Placental pericyte (primary cell): ENCODE data around the gene CGB1. TPM values are rescaled to one million over a fixed set of nuclear protein-coding genes. Genes with fewer than 3 reads are reported as not detected.

Experiments used
- small RNA-seq: library from RNA; depleted of rRNA; stranded (forward); fragments of <200 nt; gene quantifications from one replicate; pipeline ENCODE3, GENCODE V24; 2012; ENCODE audit warnings: low replicate concordance
- total RNA-seq: library from RNA; depleted of rRNA; stranded (reverse); fragments of >200 nt; gene quantifications from 2 replicates; pipeline ENCODE4 v1.2.3, GENCODE V29; 2012

CGB1 gene
- total RNA-seq = not detected in 2 replicates

DNA sequence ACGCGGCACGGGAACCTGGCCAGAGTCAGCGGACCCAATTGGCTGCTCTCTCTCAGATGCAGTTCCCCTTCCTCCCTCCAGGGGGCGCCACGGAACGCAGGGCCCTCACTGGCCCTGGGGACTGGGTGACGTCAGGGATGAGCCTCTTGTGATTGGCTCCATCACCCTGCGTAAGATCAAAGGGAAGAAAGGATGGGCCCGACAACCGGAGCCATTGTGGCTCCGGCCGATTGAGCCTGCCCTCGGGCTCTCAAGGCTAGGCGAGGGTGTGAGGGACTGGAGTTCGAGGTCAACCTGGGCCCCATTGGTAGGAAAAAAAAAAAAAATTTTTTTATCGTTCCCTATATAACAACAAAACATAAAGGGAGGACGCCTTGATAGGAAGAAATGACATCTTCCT is at the start of gene CGB1:
Gene CGB1, minus strand, starts transcription at position 81 of the 400 bp plus-strand sequence. CDS start 184 bp downstream, outside the sequence.

DNA sequence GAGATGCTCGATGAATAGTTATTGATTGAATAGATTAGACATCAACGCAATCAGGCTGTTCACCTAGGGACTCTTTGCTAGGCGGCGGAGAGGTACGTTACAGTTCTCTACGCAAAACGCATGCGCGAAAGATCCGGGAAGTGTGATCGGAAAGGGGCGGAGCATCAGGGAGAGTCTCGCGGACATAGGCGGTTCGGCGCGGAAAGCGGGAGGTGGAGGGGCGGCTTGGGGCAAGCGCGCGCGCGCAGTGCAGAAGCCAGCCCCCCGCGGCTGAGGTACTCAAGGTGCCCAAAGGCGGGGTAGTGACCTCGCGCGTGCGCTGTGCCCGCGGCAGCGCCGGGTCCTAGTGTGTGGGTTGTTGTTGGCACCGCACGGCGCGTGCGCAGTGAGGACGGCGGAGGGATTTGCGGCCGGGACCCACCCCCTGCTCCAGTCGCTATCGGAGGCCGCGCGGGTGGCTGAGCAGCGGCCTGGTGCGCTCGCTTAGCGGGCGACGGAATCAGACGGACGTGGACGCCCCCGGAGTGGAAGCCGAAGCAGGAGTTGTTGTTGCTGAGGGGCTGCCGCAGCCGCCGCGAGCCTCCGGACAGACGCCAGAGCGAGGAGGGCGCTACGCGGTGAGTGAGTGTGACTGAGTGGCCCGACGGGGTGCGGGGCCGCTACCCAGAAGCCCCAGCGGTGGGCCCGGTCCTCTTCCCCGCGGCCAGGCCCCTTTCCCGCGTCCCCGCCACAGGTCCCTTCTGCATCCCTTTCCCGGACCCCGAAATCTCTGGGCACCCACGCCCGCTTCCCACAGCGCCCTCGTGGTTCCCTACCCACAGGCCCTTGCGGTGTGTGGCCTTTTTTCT is 48.5 kb upstream of the CGB1 start, which contains the start of gene SNRNP70:
Gene SNRNP70, plus strand, starts transcription at position 432 of the 848 bp plus-strand sequence. CDS start 964 bp downstream, outside the sequence.

DNA sequence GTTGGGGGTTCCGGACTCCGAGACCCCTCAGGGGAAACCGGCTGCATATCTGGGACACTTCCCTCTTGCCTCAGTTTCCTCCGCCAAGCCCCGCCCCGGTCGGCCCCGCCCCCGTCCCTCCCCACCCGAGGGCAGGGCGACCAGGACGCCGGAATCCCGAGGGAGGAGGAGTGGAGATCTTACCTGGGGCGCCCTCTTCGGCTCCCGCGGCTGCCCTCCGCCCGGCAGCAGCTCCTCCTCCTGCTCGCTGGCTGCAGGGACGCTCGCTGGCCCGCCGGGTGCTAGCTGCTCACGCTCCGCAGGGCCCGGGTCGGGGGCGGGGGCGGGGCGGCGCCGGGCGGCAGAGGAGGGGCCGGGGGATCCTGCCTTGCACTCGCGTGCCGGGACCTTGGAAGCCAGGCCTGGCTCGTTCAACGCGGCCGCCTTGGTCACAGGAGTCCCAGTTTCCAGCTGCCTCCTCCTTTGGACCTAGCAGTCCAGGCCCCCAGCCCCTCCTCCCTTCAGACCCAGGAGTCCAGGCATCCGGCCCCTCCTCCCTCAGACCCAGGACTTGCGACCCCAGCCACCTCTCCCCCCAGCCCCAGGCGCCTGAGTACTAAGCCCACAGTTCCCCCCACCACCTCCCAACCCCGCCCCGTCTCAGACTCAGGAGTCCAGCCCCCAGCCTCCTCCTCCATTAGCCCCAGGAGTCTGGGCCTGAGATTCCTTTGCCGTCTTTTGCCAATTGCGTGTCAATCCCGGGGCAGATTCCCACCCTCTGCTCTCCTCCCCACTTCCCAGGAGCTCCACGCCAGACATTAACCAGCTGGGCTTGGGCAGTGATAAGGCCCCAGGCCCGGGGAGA is 28.3 kb upstream of the CGB1 start, which contains the start of gene NTF4:
Gene NTF4, minus strand, starts transcription at position 51 of the 844 bp plus-strand sequence. CDS start 2,821 bp downstream, outside the sequence.

GRCh38 chr19:49057636-49058234 is 21.0 kb upstream of the CGB1 start, which contains the start of gene CGB7:
CGB7 (minus strand) TSS chr19:49057749; CDS start chr19:49055375, 2,374 bp downstream.

GRCh38 chr19:49049011-49049410 is 12.3 kb upstream of the CGB1 start, which contains the start of gene CGB8:
CGB8 (minus strand) TSS chr19:49049111; CDS start chr19:49048739, 372 bp downstream.

DNA sequence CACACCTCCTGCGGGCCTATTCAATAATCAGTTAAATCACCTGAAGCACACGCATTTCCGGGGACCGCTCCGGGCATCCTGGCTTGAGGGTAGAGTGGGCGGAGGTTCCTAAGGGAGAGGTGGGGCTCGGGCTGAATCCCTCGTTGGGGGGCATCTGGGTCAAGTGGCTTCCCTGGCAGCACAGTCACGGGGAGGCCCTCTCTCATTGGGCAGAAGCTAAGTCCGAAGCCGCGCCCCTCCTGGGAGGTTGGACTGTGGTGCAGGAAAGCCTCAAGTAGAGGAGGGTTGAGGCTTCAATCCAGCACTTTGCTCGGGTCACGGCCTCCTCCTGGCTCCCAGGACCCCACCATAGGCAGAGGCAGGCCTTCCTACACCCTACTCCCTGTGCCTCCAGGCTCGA is 6.9 kb upstream of the CGB1 start, which contains the start of gene CGB5:
Gene CGB5, plus strand, starts transcription at position 301 of the 400 bp plus-strand sequence. CDS start 362 bp downstream, outside the sequence.

DNA sequence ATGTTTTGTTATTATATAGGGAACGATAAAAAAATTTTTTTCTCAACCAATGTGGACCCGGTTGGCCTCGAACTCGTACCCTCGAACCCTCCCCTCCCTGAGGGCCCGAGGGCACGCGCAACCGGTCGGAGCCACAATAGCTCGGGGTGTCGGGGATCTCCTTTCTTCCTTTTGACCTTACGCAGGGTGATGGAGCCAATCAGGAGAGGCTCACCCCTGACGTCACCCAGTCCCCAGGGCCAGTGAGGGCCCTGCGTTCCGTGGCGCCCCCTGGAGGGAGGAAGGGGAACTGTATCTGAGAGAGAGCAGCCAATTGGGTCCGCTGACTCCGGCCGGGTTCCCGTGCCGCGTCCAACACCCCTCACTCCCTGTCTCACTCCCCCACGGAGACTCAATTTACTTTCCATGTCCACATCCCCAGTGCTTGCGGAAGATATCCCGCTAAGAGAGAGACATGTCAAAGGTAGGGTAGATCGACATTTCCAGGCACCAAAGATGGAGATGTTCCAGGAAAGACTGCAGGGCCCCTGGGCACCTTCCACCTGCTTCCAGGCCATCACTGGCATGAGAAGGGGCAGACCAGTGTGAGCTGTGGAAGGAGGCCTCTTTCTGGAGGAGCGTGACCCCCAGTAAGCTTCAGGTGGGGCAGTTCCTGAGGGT is 4.9 kb downstream of the CGB1 start, which contains the start of gene CGB2:
Gene CGB2, plus strand, starts transcription at position 249 of the 660 bp plus-strand sequence. Its CDS starts 206 bp downstream, at position 455.

GRCh38 chr19:49024233-49024632 is 12.5 kb downstream of the CGB1 start, which contains the start of gene CGB3:
CGB3 (minus strand) TSS chr19:49024333; CDS start chr19:49023971, 362 bp downstream.

GRCh38 chr19:49017041-49017665 is 19.5 kb downstream of the CGB1 start, which contains the start of gene LHB:
LHB (minus strand) TSS chr19:49017091; CDS start chr19:49017081, 10 bp downstream.

DNA sequence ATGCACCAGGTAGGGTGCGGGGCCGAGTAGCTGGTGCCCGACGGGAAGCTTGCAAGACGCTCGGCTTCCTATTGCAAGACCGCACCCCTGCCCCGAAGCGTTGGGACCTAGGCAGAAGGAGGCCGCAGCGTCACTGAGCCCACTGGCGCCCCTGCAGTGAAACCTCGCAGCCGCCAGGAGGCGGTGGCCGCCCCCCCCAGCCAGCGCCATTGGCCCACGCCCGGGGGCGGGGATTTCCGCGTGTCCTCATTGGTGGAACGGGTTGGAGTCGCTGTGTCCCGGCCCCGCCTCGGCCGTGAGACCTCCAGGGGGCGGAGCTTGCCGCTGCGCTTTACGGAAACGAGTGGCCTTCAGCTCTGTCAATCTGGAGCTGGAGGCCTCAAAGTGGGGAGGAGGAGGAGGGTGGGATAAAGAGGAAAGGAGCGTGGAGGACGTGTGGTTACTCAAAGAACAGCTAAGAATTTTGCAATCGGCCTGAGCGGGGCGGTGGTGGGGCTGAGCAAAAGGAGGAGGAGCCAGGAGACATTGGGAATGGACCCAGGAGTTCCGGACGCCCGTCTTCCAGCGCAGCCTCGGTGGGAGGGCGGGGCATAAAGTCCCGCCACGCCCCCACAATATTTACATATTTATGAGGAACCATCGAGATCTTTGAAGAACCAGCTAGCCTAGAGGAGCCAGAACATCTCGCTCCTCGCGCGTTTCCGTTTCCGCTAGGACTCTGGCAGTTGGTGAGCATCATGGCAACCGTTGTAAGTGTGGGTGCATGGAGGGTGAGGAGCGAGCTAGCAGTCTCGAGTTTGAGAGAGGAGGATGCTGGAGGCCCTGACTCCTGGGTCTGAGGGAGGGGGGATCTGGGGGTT is 43.3 kb downstream of the CGB1 start, which contains the start of the genes GYS1 and RUVBL2:
Gene GYS1, minus strand, starts transcription at position 135 of the 860 bp plus-strand sequence. CDS start 197 bp downstream, outside the sequence.
Gene RUVBL2, plus strand, starts transcription at position 713 of the 860 bp plus-strand sequence. Its CDS starts 25 bp downstream, at position 738.

Small RNA genes lying within 50 kb of the gene (small RNA-seq; reads per million reads assigned to genes)
- gene MIR6798 = 0.20 reads per million
- gene RN7SL708P = not detected

Other genes with a start within 250 kb of the CGB1 start
- 25.4 and 44.1 TPM in 2 replicates for gene BCAT2, start 225.9 kb downstream of the CGB1 start, total RNA-seq
- 2.3 and 27.8 TPM in 2 replicates for gene HSD17B14, start 200.4 kb downstream of the CGB1 start, total RNA-seq
- gene PLEKHA4, start 168.3 kb downstream of the CGB1 start, total RNA-seq = 5.4 and 6.3 TPM in 2 replicates
- gene PPP1R15A, start 164.5 kb downstream of the CGB1 start, total RNA-seq = 66.1 and 221 TPM in 2 replicates
- under 0.01 and 0.22 TPM in 2 replicates for gene TULP2, start 138.2 kb downstream of the CGB1 start, total RNA-seq
- gene NUCB1, start 136.6 kb downstream of the CGB1 start, total RNA-seq = 129 and 755 TPM in 2 replicates
- gene DHDH, start 103.2 kb downstream of the CGB1 start, total RNA-seq = 0.44 TPM in 1 of 2 replicates, not detected in the other
- gene BAX, start 82.0 kb downstream of the CGB1 start, total RNA-seq = 89.9 and 103 TPM in 2 replicates
- 1,638 and 6,371 TPM in 2 replicates for gene FTL, start 71.6 kb downstream of the CGB1 start, total RNA-seq
- 29.8 and 59.4 TPM in 2 replicates for gene GYS1, start 43.6 kb downstream of the CGB1 start, total RNA-seq
- 164 and 281 TPM in 2 replicates for gene RUVBL2, start 43.0 kb downstream of the CGB1 start, total RNA-seq
- gene LHB, start 19.8 kb downstream of the CGB1 start, total RNA-seq = not detected in 2 replicates
- gene CGB3, start 12.6 kb downstream of the CGB1 start, total RNA-seq = not detected in 2 replicates
- gene CGB2, start 5.0 kb downstream of the CGB1 start, total RNA-seq = not detected in 2 replicates
- gene CGB5, start 7.0 kb upstream of the CGB1 start, total RNA-seq = not detected in 2 replicates
- not detected in 2 replicates for gene CGB8, start 12.2 kb upstream of the CGB1 start, total RNA-seq
- 0.14 TPM in 1 of 2 replicates, not detected in the other for gene CGB7, start 20.9 kb upstream of the CGB1 start, total RNA-seq
- not detected in 2 replicates for gene NTF4, start 27.9 kb upstream of the CGB1 start, total RNA-seq
- gene KCNA7, start 35.8 kb upstream of the CGB1 start, total RNA-seq = not detected in 2 replicates
- gene SNRNP70, start 48.6 kb upstream of the CGB1 start, total RNA-seq = 118 and 186 TPM in 2 replicates
- gene LIN7B, start 77.5 kb upstream of the CGB1 start, total RNA-seq = 3.7 and 5.7 TPM in 2 replicates
- 0.66 and 1.3 TPM in 2 replicates for gene C19orf73, start 82.2 kb upstream of the CGB1 start, total RNA-seq
- 1.1 and 3.1 TPM in 2 replicates for gene PPFIA3, start 82.6 kb upstream of the CGB1 start, total RNA-seq
- not detected in 2 replicates for gene HRC, start 118.5 kb upstream of the CGB1 start, total RNA-seq
- gene TRPM4, start 120.9 kb upstream of the CGB1 start, total RNA-seq = 8.8 and 15.9 TPM in 2 replicates